Fibroblast of villous mesenchyme (primary cell): ENCODE data around the gene TEX47. TPM values are rescaled to one million over a fixed set of nuclear protein-coding genes. Genes with fewer than 3 reads are reported as not detected.

ENCODE experiments used
- DNase-seq: peaks from one replicate; pipeline ENCODE4 v3.0.0-alpha.2; 2010; ENCODE audit warnings: low read depth
- H3K4me3 ChIP-seq: 2 replicates; pipeline ENCODE4 v1.5.1; 2011; ENCODE audit warnings: low read depth, mild to moderate bottlenecking, low read length
- CTCF ChIP-seq: IDR thresholded peaks from 2 replicates; pipeline ENCODE4 v1.5.1; 2012; ENCODE audit warnings: low read depth, mild to moderate bottlenecking, low read length; ENCODE audit not compliant: insufficient read depth
- total RNA-seq: library from RNA; depleted of rRNA; stranded (reverse); fragments of >200 nt; gene quantifications from 2 replicates; pipeline ENCODE4 v1.2.3, GENCODE V29; 2012

Gene TEX47
- total RNA-seq, 1 donor, result not detected

GRCh38 chr7:88771417-88771816 is 24.1 kb downstream of the TEX47 start:
- no peak for DNase-seq
- TF ChIP-seq CTCF, result no peak
- H3K4me3 ChIP-seq, result no peak overlapping the region

- no peak overlapping the region for H3K4me3 ChIP-seq
- no peak for TF ChIP-seq CTCF
- no peak for DNase-seq
Observed at GRCh38 chr7:88761779-88762178, 33.8 kb downstream of the TEX47 start.

- no peak overlapping the region for H3K4me3 ChIP-seq
- no peak for DNase-seq
- no peak for TF ChIP-seq CTCF
Observed at GRCh38 chr7:88760136-88760515, 35.4 kb downstream of the TEX47 start.

- H3K4me3 ChIP-seq, result no peak within 1 kb of the TSS
Observed at GRCh38 chr7:88759230-88760135, 36.1 kb downstream of the TEX47 start, which contains the start of gene ZNF804B. ZNF804B (plus strand) TSS chr7:88759700; CDS start chr7:88759977, 277 bp downstream.

GRCh38 chr7:88758381-88759229 is 36.9 kb downstream of the TEX47 start:
- no peak overlapping the region for H3K4me3 ChIP-seq
- TF ChIP-seq CTCF, result no peak
- DNase-seq, result no peak

More at GRCh38 chr7:88759230-88760135, 36.1 kb downstream of the TEX47 start, which contains the start of gene ZNF804B:
- no peak for DNase-seq
- TF ChIP-seq CTCF, result no peak

GRCh38 chr7:88757371-88757770 is 38.2 kb downstream of the TEX47 start:
- no peak for DNase-seq
- no peak overlapping the region for H3K4me3 ChIP-seq
- no peak for TF ChIP-seq CTCF
